COR-L47 (cell line): Measurements from ENCODE around the gene TNFRSF4.
A peak's percentile ranks its signal among the peaks of the same experiment; 100 is the strongest.

ENCODE experiments used
- DNase-seq: peaks from one replicate; lab custom pipeline; 2025; lab: John Stamatoyannopoulos, UW

The TNFRSF4 gene

GRCh38 chr1:1169429-1170214, 44.3 kb downstream of the TNFRSF4 start:
- DNase-seq: no peak

GRCh38 chr1:1168451-1169411, 45.2 kb downstream of the TNFRSF4 start:
- DNase-seq: no peak

- no peak for DNase-seq
These were observed 46.0 kb downstream of the TNFRSF4 start for GRCh38 chr1:1167841-1168450.

- no peak for DNase-seq
These were observed 46.5 kb downstream of the TNFRSF4 start for GRCh38 chr1:1167398-1167821.

GRCh38 chr1:1166642-1167397, 47.1 kb downstream of the TNFRSF4 start:
- no peak for DNase-seq

GRCh38 chr1:1165900-1166421, 48.0 kb downstream of the TNFRSF4 start:
- no peak for DNase-seq

GRCh38 chr1:1165485-1165884, 48.5 kb downstream of the TNFRSF4 start:
- DNase-seq: no peak

GRCh38 chr1:1164701-1165451, 49.1 kb downstream of the TNFRSF4 start:
- no peak for DNase-seq

GRCh38 chr1:1164361-1164700, 49.6 kb downstream of the TNFRSF4 start:
- DNase-seq: peak; percentile 16

GRCh38 chr1:1163538-1164070, 50.3 kb downstream of the TNFRSF4 start:
- no peak for DNase-seq

- peak; percentile 96 for DNase-seq
These were observed 51.1 kb downstream of the TNFRSF4 start for GRCh38 chr1:1162597-1163537.

- peak; percentile 13 for DNase-seq
These were observed 52.3 kb downstream of the TNFRSF4 start for GRCh38 chr1:1161683-1162079.
